ENCODE results near the gene LRP1B. TPM values are rescaled to one million over a fixed set of nuclear protein-coding genes. Genes with fewer than 3 reads are reported as not detected.

LRP1B gene
- total RNA-seq, 4 donors from 2014 or later = 0.42 to 0.71 (median 0.65) TPM

- 87% methylated on average over 1 of the region's 1 CpG for WGBS
- intact Hi-C loops (cut with DNase I) = no loop called here
Measured at GRCh38 chr2:141200191-141200590, 930.6 kb downstream of the LRP1B start.

GRCh38 chr2:141199711-141200110 is 931.1 kb downstream of the LRP1B start:
- Histone ChIP-seq H3K4me3 (no peak overlapping the region), H3K9me3 (no peaks in the 10 kb centered on the region), H3K4me1 (no peaks in the 10 kb centered on the region), H3K27ac (replicated peaks in 1 of 4) (no peak overlapping the region), H3K27me3 (no peaks in the 10 kb centered on the region), H3K36me3 (no peaks in the 10 kb centered on the region)
- no peak for DNase-seq (ENCODE audit: extremely low spot score)
- intact Hi-C loops (cut with DNase I) = no loop called here
- TF ChIP-seq POLR2A (IDR thresholded peaks at IDR 0.05; ENCODE audit: low read depth) = no peak
- TF ChIP-seq CTCF (IDR thresholded peaks at IDR 0.05) = no peak
- no peak for TF ChIP-seq POLR2AphosphoS5 (IDR thresholded peaks at IDR 0.05)
- no peak for TF ChIP-seq EP300 (IDR thresholded peaks at IDR 0.05)

More at GRCh38 chr2:141200191-141200590, 930.6 kb downstream of the LRP1B start:
- Histone ChIP-seq H3K36me3 (no peaks in the 10 kb centered on the region), H3K4me3 (no peak overlapping the region), H3K4me1 (no peaks in the 10 kb centered on the region), H3K27ac (replicated peaks in 1 of 4) (no peak overlapping the region), H3K9me3 (no peaks in the 10 kb centered on the region), H3K27me3 (no peaks in the 10 kb centered on the region)
- TF ChIP-seq POLR2AphosphoS5 (IDR thresholded peaks at IDR 0.05) (no peak), POLR2A (IDR thresholded peaks at IDR 0.05; ENCODE audit: low read depth) (no peak), CTCF (IDR thresholded peaks at IDR 0.05) (no peak), EP300 (IDR thresholded peaks at IDR 0.05) (no peak)
- no peak for DNase-seq (ENCODE audit: extremely low spot score)

- no peak for TF ChIP-seq EP300 (IDR thresholded peaks at IDR 0.05)
- no peak for TF ChIP-seq CTCF (IDR thresholded peaks at IDR 0.05)
- TF ChIP-seq POLR2A (IDR thresholded peaks at IDR 0.05; ENCODE audit: low read depth) = no peak
- TF ChIP-seq POLR2AphosphoS5 (IDR thresholded peaks at IDR 0.05) = no peak
- DNase-seq (ENCODE audit: extremely low spot score) = no peak
- H3K36me3 ChIP-seq = no peaks in the 10 kb centered on the region
- H3K27ac ChIP-seq (replicated peaks in 1 of 4) = no peak overlapping the region
- H3K4me1 ChIP-seq = no peaks in the 10 kb centered on the region
- H3K9me3 ChIP-seq = no peaks in the 10 kb centered on the region
- H3K27me3 ChIP-seq = no peaks in the 10 kb centered on the region
- 67% methylated on average over 1 of the region's 1 CpG for WGBS
- H3K4me3 ChIP-seq = no peak overlapping the region
- intact Hi-C loops (cut with DNase I) = no loop called here
Measured at GRCh38 chr2:141195087-141195486, 935.7 kb downstream of the LRP1B start.

GRCh38 chr2:141187075-141187439 is 943.8 kb downstream of the LRP1B start:
- no peaks in the 10 kb centered on the region for H3K9me3 ChIP-seq
- H3K4me1 ChIP-seq = no peaks in the 10 kb centered on the region
- H3K36me3 ChIP-seq = no peaks in the 10 kb centered on the region
- intact Hi-C loops (cut with DNase I) = no loop called here
- H3K4me3 ChIP-seq = no peak overlapping the region
- WGBS = 44% methylated on average over 4 of the region's 4 CpGs
- H3K27me3 ChIP-seq = no peaks in the 10 kb centered on the region
- TF ChIP-seq POLR2A (IDR thresholded peaks at IDR 0.05; ENCODE audit: low read depth) (no peak), POLR2AphosphoS5 (IDR thresholded peaks at IDR 0.05) (no peak), EP300 (IDR thresholded peaks at IDR 0.05) (no peak), CTCF (IDR thresholded peaks at IDR 0.05) (no peak)
- no peak for DNase-seq (ENCODE audit: extremely low spot score)
- H3K27ac ChIP-seq (replicated peaks in 1 of 4) = no peak overlapping the region

- H3K4me3 ChIP-seq = no peak overlapping the region
- no peak overlapping the region for H3K27ac ChIP-seq (replicated peaks in 1 of 4)
- no peak for DNase-seq (ENCODE audit: extremely low spot score)
- WGBS = 74% methylated on average over 1 of the region's 1 CpG
- intact Hi-C loops (cut with DNase I) = no loop called here
- no peaks in the 10 kb centered on the region for H3K27me3 ChIP-seq
- no peak for TF ChIP-seq EP300 (IDR thresholded peaks at IDR 0.05)
- TF ChIP-seq POLR2A (IDR thresholded peaks at IDR 0.05; ENCODE audit: low read depth) = no peak
- TF ChIP-seq POLR2AphosphoS5 (IDR thresholded peaks at IDR 0.05) = no peak
- no peak for TF ChIP-seq CTCF (IDR thresholded peaks at IDR 0.05)
- no peaks in the 10 kb centered on the region for H3K9me3 ChIP-seq
- H3K4me1 ChIP-seq = no peaks in the 10 kb centered on the region
- no peaks in the 10 kb centered on the region for H3K36me3 ChIP-seq
Measured at GRCh38 chr2:141186413-141187074, 944.3 kb downstream of the LRP1B start.

Data from esophagus muscularis mucosa (tissue), 4 donors.